Type B pancreatic cell (in vitro differentiated cells): ENCODE measurements around the gene MTRFR. TPM values are rescaled to one million over a fixed set of nuclear protein-coding genes. Genes with fewer than 3 reads are reported as not detected.
A peak's percentile ranks its signal among the peaks of the same experiment; 100 is the strongest.

ENCODE experiments used
- DNase-seq: peaks from one replicate; pipeline ENCODE4 v3.0.0; 2021; ENCODE audit warnings: mixed read lengths; ENCODE audit not compliant: unreplicated experiment; ENCODE audit errors: extremely low spot score
- H3K27ac Mint-ChIP-seq: 2 replicates; pipeline ENCODE4 v1.8.0; 2021; ENCODE audit warnings: mild to moderate bottlenecking, mixed read lengths
- H3K27me3 Mint-ChIP-seq: 2 replicates; pipeline ENCODE4 v1.8.0; 2021; ENCODE audit warnings: mixed read lengths
- H3K36me3 Mint-ChIP-seq: 2 replicates; pipeline ENCODE4 v1.8.0; 2021; ENCODE audit warnings: mixed read lengths
- H3K4me1 Mint-ChIP-seq: one replicate; pipeline ENCODE4 v1.8.0; 2021; ENCODE audit warnings: mixed read lengths; ENCODE audit not compliant: unreplicated experiment
- H3K4me3 Mint-ChIP-seq: 2 replicates; pipeline ENCODE4 v1.8.0; 2021; ENCODE audit warnings: mild to moderate bottlenecking, mixed read lengths
- H3K9me3 Mint-ChIP-seq: 2 replicates; pipeline ENCODE4 v1.8.0; 2021; ENCODE audit warnings: mixed read lengths
- total RNA-seq: library from RNA; stranded (reverse); gene quantifications from 2 replicates; pipeline ENCODE4 v1.2.1, GENCODE V29; 2021; ENCODE audit warnings: low replicate concordance
- TF ChIP-seq, protein P1 (sequence below): fragments of 200-600 bp; sonication (generic); conservative IDR thresholded peaks from 2 replicates; pipeline ENCODE4 v1.5.0; 2021; ENCODE audit warnings: antibody characterized with exemption, mild to moderate bottlenecking

Gene MTRFR
- total RNA-seq, 1 donor from 2014 or later: 17.2 TPM

DNA sequence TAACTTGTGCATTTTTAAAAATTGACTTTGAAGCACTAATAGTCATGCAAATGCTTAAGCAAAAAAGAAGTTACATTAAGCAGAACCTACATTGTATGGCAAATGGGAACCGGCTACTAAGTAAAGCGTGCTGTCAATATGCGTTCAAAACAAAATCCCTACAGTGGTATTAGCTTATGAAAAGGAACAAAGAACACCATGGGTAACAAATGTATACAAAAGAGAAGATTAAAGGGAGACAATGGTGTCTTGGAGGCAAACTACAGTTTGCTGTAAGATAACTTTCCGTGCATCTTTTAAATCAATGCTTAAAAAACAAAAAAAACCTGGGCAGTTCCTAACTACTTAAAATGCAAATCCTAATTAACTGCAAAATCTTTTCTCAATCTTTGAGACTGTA lies 28.0 kb downstream of the MTRFR start:
- Mint-ChIP-seq H3K27ac (no peak overlapping the region), H3K27me3 (no peaks in the 10 kb centered on the region), H3K9me3 (no peaks in the 10 kb centered on the region), H3K4me1 (peaks cover 5% of the 10 kb centered on the region), H3K36me3 (peaks cover 42% of the 10 kb centered on the region), H3K4me3 (no peak overlapping the region)
- no peak for DNase-seq
- TF ChIP-seq, protein P1, sequence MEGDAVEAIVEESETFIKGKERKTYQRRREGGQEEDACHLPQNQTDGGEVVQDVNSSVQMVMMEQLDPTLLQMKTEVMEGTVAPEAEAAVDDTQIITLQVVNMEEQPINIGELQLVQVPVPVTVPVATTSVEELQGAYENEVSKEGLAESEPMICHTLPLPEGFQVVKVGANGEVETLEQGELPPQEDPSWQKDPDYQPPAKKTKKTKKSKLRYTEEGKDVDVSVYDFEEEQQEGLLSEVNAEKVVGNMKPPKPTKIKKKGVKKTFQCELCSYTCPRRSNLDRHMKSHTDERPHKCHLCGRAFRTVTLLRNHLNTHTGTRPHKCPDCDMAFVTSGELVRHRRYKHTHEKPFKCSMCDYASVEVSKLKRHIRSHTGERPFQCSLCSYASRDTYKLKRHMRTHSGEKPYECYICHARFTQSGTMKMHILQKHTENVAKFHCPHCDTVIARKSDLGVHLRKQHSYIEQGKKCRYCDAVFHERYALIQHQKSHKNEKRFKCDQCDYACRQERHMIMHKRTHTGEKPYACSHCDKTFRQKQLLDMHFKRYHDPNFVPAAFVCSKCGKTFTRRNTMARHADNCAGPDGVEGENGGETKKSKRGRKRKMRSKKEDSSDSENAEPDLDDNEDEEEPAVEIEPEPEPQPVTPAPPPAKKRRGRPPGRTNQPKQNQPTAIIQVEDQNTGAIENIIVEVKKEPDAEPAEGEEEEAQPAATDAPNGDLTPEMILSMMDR: no peak

DNA sequence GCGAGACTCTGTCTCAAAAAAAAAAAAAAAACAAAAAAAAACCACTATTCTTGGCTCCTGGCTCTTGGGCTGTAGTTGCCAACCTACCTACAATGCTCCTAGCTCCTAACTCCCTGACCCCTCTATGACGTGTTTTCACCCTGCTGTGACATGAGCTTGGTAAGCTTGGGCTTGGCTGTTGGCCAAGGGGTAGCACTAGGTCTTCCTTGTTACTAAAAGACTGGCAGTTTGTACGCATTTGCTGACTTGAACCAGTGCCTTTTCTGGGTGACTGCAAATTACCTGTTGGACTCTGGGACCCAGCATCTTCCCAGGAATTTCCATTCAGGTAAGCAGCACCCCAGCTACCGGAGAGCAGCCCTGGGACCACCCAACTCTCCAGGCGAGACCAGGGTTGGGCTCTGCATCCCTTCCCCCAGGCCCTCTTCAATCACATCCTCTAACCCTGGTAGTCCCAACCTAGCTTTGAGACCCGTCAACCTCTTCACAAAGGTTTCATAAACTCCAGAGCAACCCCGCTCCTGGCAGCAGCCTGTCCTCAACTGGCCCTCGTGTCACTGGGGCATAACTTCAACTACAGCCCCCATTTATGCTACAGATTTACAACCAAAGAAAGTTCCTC lies 30.1 kb downstream of the MTRFR start:
- peaks cover 45% of the 10 kb centered on the region for H3K36me3 Mint-ChIP-seq
- peaks cover 5% of the 10 kb centered on the region for H3K4me1 Mint-ChIP-seq
- no peak for DNase-seq
- H3K27me3 Mint-ChIP-seq: no peaks in the 10 kb centered on the region
- peak overlapping the region; percentile 41 for H3K27ac Mint-ChIP-seq
- TF ChIP-seq, protein P1: no peak
- H3K9me3 Mint-ChIP-seq: no peaks in the 10 kb centered on the region
- no peak overlapping the region for H3K4me3 Mint-ChIP-seq

DNA sequence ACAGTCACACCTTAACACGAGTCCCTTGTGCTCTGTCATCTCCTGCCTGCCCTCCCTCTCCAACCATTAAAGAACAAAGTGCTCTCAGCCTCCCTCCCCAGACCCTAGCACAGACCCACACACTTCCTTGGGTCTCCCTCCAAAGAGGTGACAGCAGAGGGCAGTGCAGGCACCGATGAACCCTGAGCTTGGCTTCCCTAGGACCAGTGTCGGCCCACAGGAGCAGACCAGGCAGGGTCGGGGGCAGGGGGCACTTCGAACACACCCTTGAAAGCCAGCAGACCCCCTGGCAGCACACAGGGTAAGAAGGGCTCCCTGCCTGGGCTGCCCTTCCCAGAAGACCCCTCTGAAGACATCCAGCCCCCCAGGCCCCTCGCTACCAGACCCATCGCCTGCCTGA lies 31.4 kb downstream of the MTRFR start:
- TF ChIP-seq, protein P1: peak; percentile 47
- no peak for DNase-seq
- Mint-ChIP-seq H3K27me3 (no peaks in the 10 kb centered on the region), H3K27ac (peak overlapping the region; percentile 40), H3K4me3 (no peak overlapping the region), H3K36me3 (peaks cover 45% of the 10 kb centered on the region), H3K4me1 (peaks cover 10% of the 10 kb centered on the region), H3K9me3 (no peaks in the 10 kb centered on the region)

DNA sequence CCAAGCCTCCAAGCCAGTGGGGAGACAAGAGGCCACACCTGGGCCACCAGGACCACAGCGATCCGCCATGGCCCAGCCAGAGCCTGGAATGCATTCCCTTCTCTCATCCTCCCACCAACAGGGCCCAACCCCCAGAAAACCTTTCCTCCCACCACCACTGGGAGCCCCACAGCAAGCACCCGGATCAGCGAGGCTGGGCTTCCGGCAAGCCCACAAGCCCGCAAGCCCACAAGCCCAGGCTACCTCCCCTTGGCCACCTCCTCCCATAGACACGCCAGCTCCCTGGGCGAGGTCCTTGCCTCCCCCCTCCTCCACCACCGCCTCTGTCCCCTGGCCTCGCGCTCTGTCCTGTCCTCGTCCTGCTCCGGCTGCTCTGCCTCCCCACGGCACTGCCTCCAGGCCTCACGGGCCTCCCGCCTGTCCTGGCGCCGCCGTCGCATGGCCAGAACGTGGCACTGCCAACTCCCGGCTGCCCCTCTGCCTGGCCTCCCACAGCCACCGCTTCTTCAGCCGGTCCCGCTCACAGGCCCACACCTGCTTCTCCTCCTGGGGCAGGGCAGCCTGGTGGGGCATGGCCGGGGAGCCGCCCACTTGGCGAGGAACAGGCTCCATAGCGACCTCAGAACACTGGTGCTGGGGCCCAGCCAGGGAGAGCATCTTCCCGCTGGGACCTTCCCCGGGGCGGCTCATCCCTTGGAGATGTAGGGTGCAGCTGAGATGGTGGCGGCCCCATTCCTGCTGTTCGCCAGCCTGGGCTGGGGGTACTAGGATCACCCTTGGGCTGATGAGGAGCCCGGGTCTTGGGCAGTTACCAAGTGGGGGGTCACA lies 32.8 kb downstream of the MTRFR start:
- DNase-seq: no peak
- no peak overlapping the region for H3K4me3 Mint-ChIP-seq
- peaks cover 32% of the 10 kb centered on the region for H3K36me3 Mint-ChIP-seq
- TF ChIP-seq, protein P1: no peak
- no peaks in the 10 kb centered on the region for H3K27me3 Mint-ChIP-seq
- H3K4me1 Mint-ChIP-seq: peaks cover 10% of the 10 kb centered on the region
- H3K9me3 Mint-ChIP-seq: no peaks in the 10 kb centered on the region
- no peak overlapping the region for H3K27ac Mint-ChIP-seq

DNA sequence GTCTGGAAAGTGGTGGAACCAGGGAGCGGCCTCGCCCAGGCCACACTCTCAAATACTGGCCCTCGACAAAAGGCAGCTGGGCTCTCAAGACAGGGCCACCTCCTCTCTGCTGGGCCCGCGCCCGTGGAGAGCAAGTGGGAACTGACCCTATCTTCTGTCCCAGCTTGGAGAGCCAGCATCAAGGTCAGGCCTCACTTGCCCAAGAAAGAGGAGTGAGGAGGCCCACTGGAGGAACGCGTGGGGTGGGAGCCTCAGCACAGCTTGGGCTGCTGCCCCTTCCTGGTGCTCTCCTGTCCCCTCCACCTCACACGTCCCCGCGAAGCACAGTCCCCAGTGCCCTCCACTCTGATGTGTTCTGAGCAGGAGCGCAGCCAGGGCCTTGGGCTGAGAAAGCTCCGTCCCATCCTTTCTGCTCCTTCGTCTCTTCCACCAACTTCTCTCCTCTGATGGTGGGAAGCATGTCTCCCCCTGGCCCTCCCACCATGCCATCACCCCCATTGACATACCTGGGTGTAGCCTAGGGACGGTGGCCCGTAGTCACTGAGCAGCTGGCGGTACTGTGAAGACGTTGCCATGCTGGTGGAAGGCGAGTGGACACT lies 33.5 kb downstream of the MTRFR start:
- H3K27ac Mint-ChIP-seq: no peak overlapping the region
- no peak for DNase-seq
- TF ChIP-seq, protein P1: no peak
- no peaks in the 10 kb centered on the region for H3K27me3 Mint-ChIP-seq
- H3K9me3 Mint-ChIP-seq: no peaks in the 10 kb centered on the region
- H3K36me3 Mint-ChIP-seq: peaks cover 26% of the 10 kb centered on the region
- peaks cover 10% of the 10 kb centered on the region for H3K4me1 Mint-ChIP-seq
- H3K4me3 Mint-ChIP-seq: peak overlapping the region; percentile 76
